ENCODE measurements around the gene LRMDA. TPM values are rescaled to one million over a fixed set of nuclear protein-coding genes. Genes with fewer than 3 reads are reported as not detected.
"Not testable (repeated sequence)": the region's sequence is repeated elsewhere in the genome, so short reads cannot be mapped to it uniquely, and the experiment has no call there.

The LRMDA gene
- total RNA-seq, 1 donor from 2014 or later, result 0.96 TPM

DNA sequence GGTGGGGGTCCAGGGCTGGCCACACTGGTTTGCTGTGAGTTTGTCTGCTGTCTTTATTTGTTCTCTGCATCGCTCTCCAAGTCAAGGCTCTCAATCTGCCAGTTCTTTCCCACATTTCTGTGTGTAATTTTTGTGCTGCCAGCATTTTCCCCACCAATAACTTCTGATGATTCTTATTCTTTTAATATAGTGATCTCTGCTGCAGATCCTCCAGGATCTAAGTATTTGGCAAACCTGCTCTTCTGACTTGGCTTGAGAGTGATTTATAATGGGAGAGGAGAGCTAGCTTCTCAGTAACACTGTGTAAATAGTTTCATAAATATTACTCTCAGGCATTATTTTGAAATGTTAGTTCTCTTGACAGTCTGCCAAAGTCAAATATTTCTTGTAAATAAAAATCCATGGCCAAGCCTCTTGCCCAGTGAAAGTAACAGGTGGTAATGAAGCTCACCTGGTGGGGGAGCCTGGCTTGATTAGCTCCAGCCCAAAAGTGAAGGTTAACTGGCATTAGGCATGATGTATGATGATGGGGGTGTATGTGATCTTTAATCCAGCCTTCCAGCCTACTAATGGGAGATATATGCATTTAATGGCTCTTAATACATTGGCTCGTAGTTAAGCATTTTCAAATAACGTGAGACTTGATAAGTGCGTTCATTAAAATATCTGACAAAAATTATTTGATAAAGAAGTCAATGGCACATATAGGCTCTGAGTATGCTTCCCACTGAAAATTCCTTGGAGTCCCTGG is 1150.3 kb downstream of the LRMDA start:
- DNase-seq (ENCODE audit: low spot score in 2 of 2), result no peak
- Histone ChIP-seq H3K27me3 (no peaks in the 10 kb centered on the region), H3K4me1 (peaks cover 0 to 4% of the 10 kb centered on the region in 2 donors), H3K4me3 (no peak overlapping the region), H3K27ac (no peak overlapping the region), H3K9me3 (no peaks in the 10 kb centered on the region), H3K36me3 (no peaks in the 10 kb centered on the region)
- TF ChIP-seq, protein P1, sequence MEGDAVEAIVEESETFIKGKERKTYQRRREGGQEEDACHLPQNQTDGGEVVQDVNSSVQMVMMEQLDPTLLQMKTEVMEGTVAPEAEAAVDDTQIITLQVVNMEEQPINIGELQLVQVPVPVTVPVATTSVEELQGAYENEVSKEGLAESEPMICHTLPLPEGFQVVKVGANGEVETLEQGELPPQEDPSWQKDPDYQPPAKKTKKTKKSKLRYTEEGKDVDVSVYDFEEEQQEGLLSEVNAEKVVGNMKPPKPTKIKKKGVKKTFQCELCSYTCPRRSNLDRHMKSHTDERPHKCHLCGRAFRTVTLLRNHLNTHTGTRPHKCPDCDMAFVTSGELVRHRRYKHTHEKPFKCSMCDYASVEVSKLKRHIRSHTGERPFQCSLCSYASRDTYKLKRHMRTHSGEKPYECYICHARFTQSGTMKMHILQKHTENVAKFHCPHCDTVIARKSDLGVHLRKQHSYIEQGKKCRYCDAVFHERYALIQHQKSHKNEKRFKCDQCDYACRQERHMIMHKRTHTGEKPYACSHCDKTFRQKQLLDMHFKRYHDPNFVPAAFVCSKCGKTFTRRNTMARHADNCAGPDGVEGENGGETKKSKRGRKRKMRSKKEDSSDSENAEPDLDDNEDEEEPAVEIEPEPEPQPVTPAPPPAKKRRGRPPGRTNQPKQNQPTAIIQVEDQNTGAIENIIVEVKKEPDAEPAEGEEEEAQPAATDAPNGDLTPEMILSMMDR (IDR thresholded peaks at IDR 0.05), result no peak
- intact Hi-C loops (cut with DNase I), result loop anchor here (5.0 kb wide), 1 partner anchor 96 kb away; no protein-coding TSS in a partner anchor

DNA sequence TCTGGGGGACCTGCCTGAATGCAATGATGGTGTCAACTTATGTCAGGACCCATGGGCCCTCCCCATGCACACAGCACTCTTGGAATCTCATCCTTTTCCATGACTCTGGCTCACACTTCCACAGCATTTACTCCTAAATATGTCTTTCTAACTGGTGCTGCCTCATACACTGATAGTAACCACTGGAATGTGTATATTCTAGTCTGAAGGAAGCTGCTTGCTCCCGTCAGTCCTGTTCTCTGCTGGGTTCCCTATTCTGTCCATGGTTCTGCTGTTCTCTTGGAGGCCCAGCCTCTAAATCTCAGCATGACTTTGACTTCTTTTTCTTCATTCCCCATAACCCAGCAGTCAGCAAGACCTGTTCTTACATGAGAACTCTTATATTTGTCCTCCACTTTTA is 1151.1 kb downstream of the LRMDA start:
- H3K27me3 ChIP-seq, result no peaks in the 10 kb centered on the region
- TF ChIP-seq, protein P1 (IDR thresholded peaks at IDR 0.05), result no peak
- no peaks in the 10 kb centered on the region for H3K36me3 ChIP-seq
- H3K9me3 ChIP-seq, result no peaks in the 10 kb centered on the region
- H3K4me3 ChIP-seq, result no peak overlapping the region
- H3K27ac ChIP-seq, result peak overlapping the region in 1 of 2 donors; percentile 21
- H3K4me1 ChIP-seq, result peaks cover 0 to 4% of the 10 kb centered on the region in 2 donors
- intact Hi-C loops (cut with DNase I), result loop anchor here (5.0 kb wide), 1 partner anchor 95 kb away; no protein-coding TSS in a partner anchor
- DNase-seq (ENCODE audit: low spot score in 2 of 2), result no peak

DNA sequence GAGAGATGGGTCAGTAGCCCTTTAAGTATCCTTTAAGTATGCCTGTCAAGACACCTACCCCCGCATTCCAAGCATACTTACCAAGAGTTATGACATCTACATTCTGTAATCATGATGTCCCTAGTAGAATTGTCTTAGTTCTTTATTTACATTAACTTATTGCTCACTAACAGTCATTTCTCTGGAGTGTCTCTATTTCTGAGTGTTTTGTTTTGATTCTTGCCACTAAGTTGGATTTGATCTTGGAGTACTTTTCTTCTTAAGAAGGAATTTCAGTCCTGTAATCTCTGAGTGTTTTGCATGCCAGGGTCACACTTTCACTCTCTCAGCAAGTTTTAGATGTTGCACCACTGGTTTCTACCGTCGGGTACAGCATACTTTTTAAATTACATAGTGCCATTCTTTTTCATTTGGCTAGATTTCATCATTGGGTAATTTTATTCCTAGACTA is 1152.3 kb downstream of the LRMDA start:
- H3K36me3 ChIP-seq, result no peaks in the 10 kb centered on the region
- intact Hi-C loops (cut with DNase I), result loop anchor here (5.0 kb wide), 1 partner anchor 94 kb away; no protein-coding TSS in a partner anchor
- peak in 1 of 2 donors; percentile 69 for DNase-seq (ENCODE audit: low spot score in 2 of 2)
- TF ChIP-seq, protein P1 (IDR thresholded peaks at IDR 0.05), result no peak
- H3K4me1 ChIP-seq, result peaks cover 0 to 4% of the 10 kb centered on the region in 2 donors
- peak overlapping the region in 1 of 2 donors; percentile 45 for H3K27ac ChIP-seq
- H3K9me3 ChIP-seq, result no peaks in the 10 kb centered on the region
- no peaks in the 10 kb centered on the region for H3K27me3 ChIP-seq
- no peak overlapping the region for H3K4me3 ChIP-seq

DNA sequence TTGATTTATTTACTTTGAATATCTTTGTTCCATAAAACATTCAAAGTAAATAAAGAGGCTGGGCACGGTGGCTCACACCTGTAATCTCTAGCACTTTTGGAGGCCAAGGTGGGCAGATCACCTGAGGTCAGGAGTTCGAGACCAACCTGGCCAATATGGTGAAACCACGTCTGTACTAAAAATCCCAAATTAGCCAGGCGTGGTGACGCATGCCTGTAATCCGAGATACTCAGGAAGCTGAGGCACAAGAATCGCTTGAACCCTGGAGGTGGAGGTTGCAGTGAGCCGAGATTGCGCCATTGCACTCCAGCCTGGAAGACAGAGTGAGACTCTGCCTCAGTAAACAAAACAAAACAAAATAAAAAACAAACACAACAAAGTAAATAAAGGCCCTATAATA is 1153.0 kb downstream of the LRMDA start:
- not testable (repeated sequence) for H3K36me3 ChIP-seq; H3K4me3 ChIP-seq; H3K9me3 ChIP-seq; DNase-seq (ENCODE audit: low spot score in 2 of 2); H3K27me3 ChIP-seq; H3K4me1 ChIP-seq
- peak overlapping the region in 1 of 2 donors; percentile 45 for H3K27ac ChIP-seq
- intact Hi-C loops (cut with DNase I), result loop anchor here (5.0 kb wide), 1 partner anchor 93 kb away; no protein-coding TSS in a partner anchor

Other genes starting within 250 kb of the LRMDA start
- gene VDAC2, start 220.8 kb upstream of the LRMDA start, total RNA-seq, result 14.4 TPM
- gene COMTD1, start 195.7 kb upstream of the LRMDA start, total RNA-seq, result 85.5 TPM
- 28.8 TPM for gene ZNF503, start 29.9 kb upstream of the LRMDA start, total RNA-seq

Data from ascending aorta (tissue), 2 donors.